ENCODE measurements around the gene PHF10. TPM values are rescaled to one million over a fixed set of nuclear protein-coding genes. Genes with fewer than 3 reads are reported as not detected.
"Not testable (repeated sequence)": the region's sequence is repeated elsewhere in the genome, so short reads cannot be mapped to it uniquely, and the experiment has no call there.

Gene PHF10
- total RNA-seq, 2 experiments from 2014 or later: 79.1 to 79.7 TPM

DNA sequence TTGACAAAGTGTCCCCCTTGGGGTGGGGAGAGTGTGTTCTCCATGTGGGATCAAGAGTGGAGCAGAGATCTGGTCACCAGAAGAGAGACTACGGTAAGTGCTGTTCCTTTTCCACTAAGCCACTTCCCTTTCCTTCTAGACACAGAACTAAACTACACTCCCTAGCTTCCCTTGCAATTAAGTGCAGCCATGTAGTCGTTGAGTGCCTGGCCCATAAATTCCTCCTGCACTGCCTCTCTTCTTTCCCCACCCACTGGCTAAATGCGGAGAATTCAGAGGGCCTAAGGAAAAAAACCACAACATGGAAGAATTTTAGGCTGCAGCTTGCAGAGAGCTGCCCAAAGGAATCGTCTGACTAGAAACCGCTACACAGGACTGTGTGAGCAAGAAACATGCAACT is 24.0 kb downstream of the PHF10 start:
- TF ChIP-seq, protein P1, sequence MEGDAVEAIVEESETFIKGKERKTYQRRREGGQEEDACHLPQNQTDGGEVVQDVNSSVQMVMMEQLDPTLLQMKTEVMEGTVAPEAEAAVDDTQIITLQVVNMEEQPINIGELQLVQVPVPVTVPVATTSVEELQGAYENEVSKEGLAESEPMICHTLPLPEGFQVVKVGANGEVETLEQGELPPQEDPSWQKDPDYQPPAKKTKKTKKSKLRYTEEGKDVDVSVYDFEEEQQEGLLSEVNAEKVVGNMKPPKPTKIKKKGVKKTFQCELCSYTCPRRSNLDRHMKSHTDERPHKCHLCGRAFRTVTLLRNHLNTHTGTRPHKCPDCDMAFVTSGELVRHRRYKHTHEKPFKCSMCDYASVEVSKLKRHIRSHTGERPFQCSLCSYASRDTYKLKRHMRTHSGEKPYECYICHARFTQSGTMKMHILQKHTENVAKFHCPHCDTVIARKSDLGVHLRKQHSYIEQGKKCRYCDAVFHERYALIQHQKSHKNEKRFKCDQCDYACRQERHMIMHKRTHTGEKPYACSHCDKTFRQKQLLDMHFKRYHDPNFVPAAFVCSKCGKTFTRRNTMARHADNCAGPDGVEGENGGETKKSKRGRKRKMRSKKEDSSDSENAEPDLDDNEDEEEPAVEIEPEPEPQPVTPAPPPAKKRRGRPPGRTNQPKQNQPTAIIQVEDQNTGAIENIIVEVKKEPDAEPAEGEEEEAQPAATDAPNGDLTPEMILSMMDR (IDR thresholded peaks at IDR 0.05): no peak
- POLR2A ChIA-PET: interaction anchor here (2.5 to 6.3 kb wide), 2 partner anchors 16 to 23 kb away, joined by 6 to 95 read pairs; partner anchors contain the start of gene PHF10
- Mint-ChIP-seq H3K4me1 (ENCODE audit: low read depth) (peaks cover 37% of the 10 kb centered on the region), H3K36me3 (ENCODE audit: low read depth) (peaks cover 42% of the 10 kb centered on the region), H3K27me3 (no peaks in the 10 kb centered on the region), H3K9me3 (no peaks in the 10 kb centered on the region), H3K27ac (no peak overlapping the region), H3K4me3 (peak overlapping the region; percentile 93)
- CTCF ChIA-PET: interaction anchor here (4.0 to 4.1 kb wide), 2 partner anchors 19 to 22 kb away, joined by 14 to 17 read pairs; no protein-coding TSS in a partner anchor
- no peak for DNase-seq
- ATAC-seq: no peak
- intact Hi-C loops (cut with micrococcal nuclease): no loop called here

DNA sequence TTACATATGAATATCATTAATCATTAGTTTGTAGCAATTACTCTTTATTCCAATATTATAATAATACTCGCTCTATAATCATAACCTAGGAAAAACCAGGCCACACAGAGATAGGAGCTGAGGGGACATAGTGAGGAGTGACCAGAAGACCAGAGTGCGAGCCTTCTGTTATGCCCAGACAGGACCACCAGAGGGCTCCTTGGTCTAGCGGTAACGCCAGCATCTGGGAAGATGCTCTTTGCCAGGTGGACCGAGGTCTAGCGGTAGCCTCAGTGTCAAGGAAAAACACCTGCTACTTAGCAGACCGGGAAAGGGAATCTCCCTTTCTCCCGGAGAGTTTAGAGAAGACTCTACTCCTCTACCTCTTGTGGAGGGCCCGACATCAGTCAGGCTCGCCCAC is 27.2 kb downstream of the PHF10 start:
- CTCF ChIA-PET: interaction anchor here (0.7 to 0.9 kb wide), 2 partner anchors 58 to 84 kb away, joined by 3 read pairs; no protein-coding TSS in a partner anchor
- ATAC-seq; POLR2A ChIA-PET; intact Hi-C loops (cut with micrococcal nuclease); H3K27ac Mint-ChIP-seq; H3K9me3 Mint-ChIP-seq; H3K4me3 Mint-ChIP-seq; H3K27me3 Mint-ChIP-seq: not testable (repeated sequence)
- H3K4me1 Mint-ChIP-seq (ENCODE audit: low read depth): peaks cover 19% of the 10 kb centered on the region
- peaks cover 30% of the 10 kb centered on the region for H3K36me3 Mint-ChIP-seq (ENCODE audit: low read depth)
- TF ChIP-seq, protein P1 (IDR thresholded peaks at IDR 0.05): peak; percentile 49
- DNase-seq: peak; percentile 50

DNA sequence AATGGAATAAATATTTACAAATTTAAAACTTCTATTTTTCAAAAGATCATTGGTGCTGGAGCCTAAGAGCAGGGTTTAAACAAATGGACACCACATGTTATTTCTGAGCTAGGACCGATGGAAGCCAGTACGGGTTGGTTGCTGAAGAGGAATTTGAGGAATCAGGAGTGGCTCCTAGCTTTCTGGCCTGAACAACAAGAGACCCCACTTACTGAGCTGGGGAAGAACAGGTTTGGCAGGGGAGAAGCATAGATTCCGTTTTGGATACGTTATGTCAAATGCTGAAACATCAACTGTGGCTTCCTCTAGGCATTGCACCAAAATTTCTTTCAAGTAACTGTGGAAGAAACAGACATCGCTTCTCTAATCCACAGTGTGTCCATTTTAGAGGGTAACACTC is 29.2 kb downstream of the PHF10 start:
- peaks cover 5% of the 10 kb centered on the region for H3K9me3 Mint-ChIP-seq
- DNase-seq: no peak
- peaks cover 36% of the 10 kb centered on the region for H3K36me3 Mint-ChIP-seq (ENCODE audit: low read depth)
- no peaks in the 10 kb centered on the region for H3K27me3 Mint-ChIP-seq
- ATAC-seq: no peak
- H3K27ac Mint-ChIP-seq: no peak overlapping the region
- TF ChIP-seq, protein P1 (IDR thresholded peaks at IDR 0.05): no peak
- intact Hi-C loops (cut with micrococcal nuclease): no loop called here
- POLR2A ChIA-PET: no interaction called here
- H3K4me1 Mint-ChIP-seq (ENCODE audit: low read depth): peaks cover 15% of the 10 kb centered on the region
- H3K4me3 Mint-ChIP-seq: no peak overlapping the region
- CTCF ChIA-PET: no interaction called here

DNA sequence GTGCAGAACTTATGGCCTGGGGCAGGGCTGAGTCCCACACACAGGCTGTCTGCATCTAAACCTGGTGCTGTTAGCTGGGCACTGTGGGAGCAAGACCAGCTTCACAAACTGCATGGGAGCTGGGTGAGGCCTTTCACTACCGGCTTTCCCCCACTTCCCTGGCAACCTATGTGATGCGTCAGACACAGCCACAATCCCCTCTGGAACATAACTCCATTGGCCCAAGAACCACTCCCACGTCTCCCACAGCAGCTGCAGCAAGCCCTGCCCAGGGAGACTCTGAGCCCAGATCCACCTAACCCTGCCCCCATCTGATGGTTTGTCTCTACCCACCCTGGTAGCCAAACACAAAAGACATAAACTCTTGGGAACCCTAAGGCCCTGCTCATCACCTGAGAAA is 31.8 kb downstream of the PHF10 start:
- TF ChIP-seq, protein P1 (IDR thresholded peaks at IDR 0.05): no peak
- Mint-ChIP-seq H3K9me3 (peaks cover 5% of the 10 kb centered on the region), H3K36me3 (ENCODE audit: low read depth) (peaks cover 38% of the 10 kb centered on the region), H3K4me3 (no peak overlapping the region), H3K27ac (no peak overlapping the region), H3K27me3 (no peaks in the 10 kb centered on the region), H3K4me1 (ENCODE audit: low read depth) (peaks cover under 1% of the 10 kb centered on the region)
- no peak for ATAC-seq
- DNase-seq: no peak
- intact Hi-C loops (cut with micrococcal nuclease): no loop called here
- POLR2A ChIA-PET: interaction anchor here (1.2 to 1.5 kb wide), 2 partner anchors 9 to 10 kb away, joined by 4 to 5 read pairs; partner anchors contain the start of genes C6orf120 and WDR27
- CTCF ChIA-PET: interaction anchor here (1.0 kb wide), 2 partner anchors 10 to 23 kb away, joined by 3 read pairs; no protein-coding TSS in a partner anchor

DNA sequence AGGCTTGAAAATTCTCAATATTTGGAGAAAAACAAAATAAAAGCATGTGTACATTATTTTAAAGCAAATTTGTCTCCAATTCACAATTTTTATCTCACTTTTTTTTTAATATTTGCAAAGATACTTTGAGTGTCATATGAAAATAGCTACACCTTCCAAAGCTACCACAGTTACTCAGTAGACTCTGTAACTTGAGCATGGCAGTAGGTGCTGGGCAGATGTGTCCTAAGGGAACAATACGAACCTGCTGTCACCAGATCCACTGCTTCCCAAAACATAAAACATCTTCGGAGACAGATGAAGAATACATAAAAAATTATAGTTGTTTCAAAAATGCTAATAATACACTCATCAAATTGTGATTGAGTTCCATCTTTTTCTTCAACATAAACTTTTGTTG is 33.0 kb downstream of the PHF10 start:
- POLR2A ChIA-PET: interaction anchor here (1.2 kb wide), 1 partner anchor 11 kb away, joined by 4 read pairs; the partner anchor contains the start of gene C6orf120
- peaks cover 8% of the 10 kb centered on the region for H3K9me3 Mint-ChIP-seq
- intact Hi-C loops (cut with micrococcal nuclease): no loop called here
- no peaks in the 10 kb centered on the region for H3K27me3 Mint-ChIP-seq
- CTCF ChIA-PET: no interaction called here
- DNase-seq: no peak
- no peak for ATAC-seq
- no peaks in the 10 kb centered on the region for H3K4me1 Mint-ChIP-seq (ENCODE audit: low read depth)
- peaks cover 46% of the 10 kb centered on the region for H3K36me3 Mint-ChIP-seq (ENCODE audit: low read depth)
- TF ChIP-seq, protein P1 (IDR thresholded peaks at IDR 0.05): no peak
- H3K27ac Mint-ChIP-seq: no peak overlapping the region
- no peak overlapping the region for H3K4me3 Mint-ChIP-seq
